ENCODE measurements around the gene TMEM151B. TPM values are rescaled to one million over a fixed set of nuclear protein-coding genes. Genes with fewer than 3 reads are reported as not detected.

The TMEM151B gene
- total and polyA plus RNA-seq, 2 of the 13 experiments (the other 11 are each of a cell fraction or from before 2014, with no cell fraction given): not detected

DNA sequence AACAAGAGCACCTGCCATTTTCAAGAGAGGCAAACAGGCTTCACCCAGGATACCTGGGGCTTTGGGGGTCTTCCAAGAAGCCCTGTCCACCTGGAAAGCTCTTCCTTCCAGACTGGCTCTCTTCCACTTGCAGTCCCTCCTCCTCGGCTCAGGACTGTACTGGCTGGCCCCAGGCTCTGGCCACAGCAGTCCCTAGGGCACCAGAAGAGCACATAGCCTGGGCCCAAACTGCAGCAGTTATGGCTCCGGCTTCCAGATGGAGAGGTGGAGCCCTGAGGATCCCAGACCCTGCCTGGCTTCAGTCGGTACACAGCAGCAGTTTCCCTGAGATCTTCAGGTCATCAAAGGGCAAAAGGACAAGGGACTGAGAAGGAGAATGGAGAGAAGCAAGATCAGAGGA lies 11.3 kb upstream of the TMEM151B start:
- Histone ChIP-seq H4K20me1 (ENCODE audit: insufficient read depth, low read length) (peaks cover 26% of the 10 kb centered on the region), H3K27me3 (ENCODE audit: control insufficient read depth in 1 of 2, insufficient read depth in 2 of 2, low read length in 2 of 2) (no peaks in the 10 kb centered on the region; a peak in 1 of 5 replicates), H3K4me2 (ENCODE audit: low read depth, low read length) (no peak overlapping the region), H3K9me3 (ENCODE audit: low read length) (no peaks in the 10 kb centered on the region), H3K36me3 (replicated peaks in 1 of 2; ENCODE audit: control insufficient read depth in 1 of 2, insufficient read depth in 2 of 2, low read length in 2 of 2) (peaks cover 16 to 44% of the 10 kb centered on the region in 2 experiments), H3K4me1 (ENCODE audit: insufficient read depth, low read length) (peaks cover 56% of the 10 kb centered on the region), H2AFZ (ENCODE audit: low read length) (no peak overlapping the region), H3K4me3 (replicated peaks in 1 of 3; ENCODE audit: insufficient read depth in 1 of 3, low read depth in 2 of 3, low read length in 3 of 3) (no peak overlapping the region), H3K79me2 (ENCODE audit: insufficient read depth, low read length) (peaks cover 25% of the 10 kb centered on the region), H3K27ac (ENCODE audit: extremely low read length, insufficient read depth, low read length) (no peak overlapping the region), H3K9ac (ENCODE audit: insufficient read depth, low read depth, low read length) (no peak overlapping the region)
- CTCF ChIA-PET (ENCODE audit: low intra/inter-chr PET ratio, low total read pairs): no interaction called here
- POLR2A ChIA-PET: interaction anchor here (6.0 kb wide), 1 partner anchor 13 kb away, joined by 264 read pairs; the partner anchor contains the start of gene HSP90AB1
- in situ Hi-C loops (cut with HindIII; ENCODE audit: extremely low pct_ligation_motif_present, low pct_unique_long_range_greater_than_20kb) (no loop called here), intact Hi-C loops (cut with micrococcal nuclease; ENCODE audit: unreplicated experiment) (no loop called here)
- ATAC-seq (no peak), DNase-seq (ENCODE audit: low spot score) (no peak), FAIRE-seq (no peak)
- TF ChIP-seq, protein P1, sequence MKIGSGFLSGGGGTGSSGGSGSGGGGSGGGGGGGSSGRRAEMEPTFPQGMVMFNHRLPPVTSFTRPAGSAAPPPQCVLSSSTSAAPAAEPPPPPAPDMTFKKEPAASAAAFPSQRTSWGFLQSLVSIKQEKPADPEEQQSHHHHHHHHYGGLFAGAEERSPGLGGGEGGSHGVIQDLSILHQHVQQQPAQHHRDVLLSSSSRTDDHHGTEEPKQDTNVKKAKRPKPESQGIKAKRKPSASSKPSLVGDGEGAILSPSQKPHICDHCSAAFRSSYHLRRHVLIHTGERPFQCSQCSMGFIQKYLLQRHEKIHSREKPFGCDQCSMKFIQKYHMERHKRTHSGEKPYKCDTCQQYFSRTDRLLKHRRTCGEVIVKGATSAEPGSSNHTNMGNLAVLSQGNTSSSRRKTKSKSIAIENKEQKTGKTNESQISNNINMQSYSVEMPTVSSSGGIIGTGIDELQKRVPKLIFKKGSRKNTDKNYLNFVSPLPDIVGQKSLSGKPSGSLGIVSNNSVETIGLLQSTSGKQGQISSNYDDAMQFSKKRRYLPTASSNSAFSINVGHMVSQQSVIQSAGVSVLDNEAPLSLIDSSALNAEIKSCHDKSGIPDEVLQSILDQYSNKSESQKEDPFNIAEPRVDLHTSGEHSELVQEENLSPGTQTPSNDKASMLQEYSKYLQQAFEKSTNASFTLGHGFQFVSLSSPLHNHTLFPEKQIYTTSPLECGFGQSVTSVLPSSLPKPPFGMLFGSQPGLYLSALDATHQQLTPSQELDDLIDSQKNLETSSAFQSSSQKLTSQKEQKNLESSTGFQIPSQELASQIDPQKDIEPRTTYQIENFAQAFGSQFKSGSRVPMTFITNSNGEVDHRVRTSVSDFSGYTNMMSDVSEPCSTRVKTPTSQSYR (CRISPR knock-in tag; IDR thresholded peaks at IDR 0.05; ENCODE audit: borderline replicate concordance): no peak
- TF ChIP-seq SSRP1 (CRISPR knock-in tag; IDR thresholded peaks at IDR 0.05) (no peak), SP140L (CRISPR knock-in tag; IDR thresholded peaks at IDR 0.05; ENCODE audit: borderline replicate concordance) (no peak), ZNF781 (CRISPR knock-in tag; IDR thresholded peaks at IDR 0.05; ENCODE audit: borderline replicate concordance, not compliant biosample characterization) (no peak), NR3C1 (CRISPR knock-in tag; IDR thresholded peaks at IDR 0.05) (no peak), ELF3 (CRISPR knock-in tag; IDR thresholded peaks at IDR 0.05) (no peak), BORCS8-MEF2B (CRISPR knock-in tag; IDR thresholded peaks at IDR 0.05) (no peak), NFKB2 (CRISPR knock-in tag; IDR thresholded peaks at IDR 0.05; ENCODE audit: borderline replicate concordance) (no peak)
- TF ChIP-seq, protein P2, sequence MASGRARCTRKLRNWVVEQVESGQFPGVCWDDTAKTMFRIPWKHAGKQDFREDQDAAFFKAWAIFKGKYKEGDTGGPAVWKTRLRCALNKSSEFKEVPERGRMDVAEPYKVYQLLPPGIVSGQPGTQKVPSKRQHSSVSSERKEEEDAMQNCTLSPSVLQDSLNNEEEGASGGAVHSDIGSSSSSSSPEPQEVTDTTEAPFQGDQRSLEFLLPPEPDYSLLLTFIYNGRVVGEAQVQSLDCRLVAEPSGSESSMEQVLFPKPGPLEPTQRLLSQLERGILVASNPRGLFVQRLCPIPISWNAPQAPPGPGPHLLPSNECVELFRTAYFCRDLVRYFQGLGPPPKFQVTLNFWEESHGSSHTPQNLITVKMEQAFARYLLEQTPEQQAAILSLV (CRISPR knock-in tag; IDR thresholded peaks at IDR 0.05; ENCODE audit: borderline replicate concordance): no peak
- WGBS (ENCODE audit: low lambda C conversion rate): 100% methylated on average over 3 of the region's 3 CpGs
- no TSS peak for BruUV-seq (replicated peaks)

Measured in HepG2 (cell line).